ENCODE measurements around the gene GOLGA8F.
"Not testable (repeated sequence)": the region's sequence is repeated elsewhere in the genome, so short reads cannot be mapped to it uniquely, and the experiment has no call there.

The GOLGA8F gene, protein sequence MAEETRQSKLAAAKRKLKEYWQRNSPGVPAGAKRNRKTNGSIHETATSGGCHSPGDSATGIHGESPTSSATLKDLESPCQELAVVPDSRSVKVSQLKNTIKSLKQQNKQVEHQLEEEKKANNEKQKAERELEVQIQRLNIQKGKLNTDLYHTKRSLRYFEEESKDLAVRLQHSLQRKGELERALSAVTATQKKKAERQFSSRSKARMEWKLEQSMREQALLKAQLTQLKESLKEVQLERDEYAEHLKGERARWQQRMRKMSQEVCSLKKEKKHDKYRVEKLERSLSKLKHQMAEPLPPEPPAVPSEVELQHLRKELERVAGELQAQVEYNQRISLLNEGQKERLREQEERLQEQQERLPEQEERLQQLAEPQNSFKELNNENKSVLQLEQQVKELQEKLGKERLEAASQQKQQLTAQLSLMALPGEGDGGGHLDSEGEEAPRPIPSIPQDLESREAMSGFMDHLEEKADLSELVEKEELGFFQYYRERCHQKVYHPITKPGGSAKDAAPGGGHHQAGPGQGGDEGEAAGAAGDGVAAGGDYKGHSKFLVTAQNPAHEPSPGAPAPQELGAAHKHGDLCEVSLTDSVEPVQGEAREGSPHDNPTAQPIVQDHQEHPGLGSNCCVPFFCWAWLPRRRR

DNA sequence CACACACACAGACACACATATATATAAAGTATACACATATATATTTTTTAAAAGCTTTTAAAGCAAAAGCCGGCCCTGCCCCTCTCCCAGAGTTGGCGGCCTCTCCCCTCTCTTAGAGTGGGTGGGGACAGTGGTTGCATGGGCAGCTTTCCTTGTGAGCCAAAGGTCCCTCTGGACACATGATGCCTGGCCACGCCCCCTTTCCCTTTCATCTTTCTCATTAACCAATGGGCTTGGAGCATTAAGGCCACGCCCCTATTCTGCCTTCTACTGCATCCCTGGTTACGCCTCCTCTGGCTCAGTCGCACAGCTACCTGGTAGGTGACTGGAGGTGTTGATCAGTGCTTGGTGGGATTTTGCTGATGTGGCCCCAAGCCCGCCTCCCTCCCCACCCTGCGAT is at the start of gene GOLGA8F:
Gene GOLGA8F (plus strand): TSS at position 301 of the 400 bp plus-strand sequence. CDS start 98 bp downstream, at position 399.
- DNase-seq (ENCODE audit: low read depth), result not testable (repeated sequence)

DNA sequence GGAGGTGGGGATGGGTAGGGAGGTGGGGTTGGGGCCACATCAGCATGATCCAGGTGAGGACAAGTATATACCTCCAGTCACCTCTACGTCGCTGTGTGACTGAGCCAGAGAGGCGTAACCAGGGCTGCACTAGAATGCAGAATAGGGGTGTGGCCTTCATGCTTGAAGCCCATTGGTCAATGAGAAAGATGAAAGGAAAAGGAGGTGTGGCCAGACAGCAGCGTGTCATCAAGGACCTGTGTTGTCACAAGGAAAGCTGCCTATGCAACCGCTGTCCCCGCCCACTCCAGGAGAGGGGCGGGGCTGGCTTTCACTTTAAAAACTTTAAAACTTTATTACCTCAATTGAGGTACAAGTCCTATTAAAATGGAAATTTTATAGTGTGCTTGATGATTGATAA is 20.5 kb upstream of the GOLGA8F start, which contains the start of gene GOLGA6L24:
Gene GOLGA6L24 (minus strand): TSS at position 101 of the 400 bp plus-strand sequence. CDS start 61 bp downstream, at position 40.
- DNase-seq (ENCODE audit: low read depth), result not testable (repeated sequence)

DNA sequence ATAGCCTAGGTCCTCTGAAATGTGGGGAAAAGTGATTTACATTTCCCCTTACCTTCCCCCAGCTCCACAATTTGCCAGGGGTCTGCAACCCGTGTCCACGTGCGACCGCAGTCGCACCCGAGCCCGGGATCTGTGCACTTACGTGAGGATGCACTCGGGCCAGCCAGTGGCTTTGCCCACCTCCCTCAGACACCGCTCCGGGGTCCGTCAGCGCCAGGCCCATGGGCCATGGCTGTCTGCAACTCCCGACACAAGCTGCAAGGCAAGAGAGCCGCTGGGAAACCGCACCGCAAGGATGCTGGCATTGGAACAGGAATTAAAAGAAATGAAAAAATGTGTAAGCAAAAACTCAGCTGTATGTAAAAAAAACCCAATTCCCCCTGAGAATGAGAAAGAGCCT is 13.0 kb upstream of the GOLGA8F start:
- not testable (repeated sequence) for DNase-seq (ENCODE audit: low read depth)

DNA sequence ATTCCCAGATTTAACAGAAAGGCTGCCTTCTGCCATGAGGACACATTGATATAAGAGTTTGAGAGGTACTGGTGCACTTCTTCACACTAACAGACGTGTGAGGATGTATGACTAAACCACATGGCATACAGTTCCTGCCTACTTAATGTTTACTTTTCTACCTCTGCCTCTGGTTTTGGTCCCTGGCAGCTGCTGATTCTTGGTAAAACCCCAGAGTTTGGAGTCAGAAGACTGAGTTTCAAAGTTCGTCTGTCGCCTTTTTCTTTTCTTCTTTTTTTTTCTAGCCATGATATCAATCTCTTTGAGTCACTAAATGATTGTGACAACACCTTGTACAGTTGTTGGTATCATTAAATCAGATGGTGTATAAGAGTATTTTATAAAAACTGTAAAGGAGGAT is 1.6 kb downstream of the GOLGA8F start:
- DNase-seq (ENCODE audit: low read depth), result not testable (repeated sequence)

DNA sequence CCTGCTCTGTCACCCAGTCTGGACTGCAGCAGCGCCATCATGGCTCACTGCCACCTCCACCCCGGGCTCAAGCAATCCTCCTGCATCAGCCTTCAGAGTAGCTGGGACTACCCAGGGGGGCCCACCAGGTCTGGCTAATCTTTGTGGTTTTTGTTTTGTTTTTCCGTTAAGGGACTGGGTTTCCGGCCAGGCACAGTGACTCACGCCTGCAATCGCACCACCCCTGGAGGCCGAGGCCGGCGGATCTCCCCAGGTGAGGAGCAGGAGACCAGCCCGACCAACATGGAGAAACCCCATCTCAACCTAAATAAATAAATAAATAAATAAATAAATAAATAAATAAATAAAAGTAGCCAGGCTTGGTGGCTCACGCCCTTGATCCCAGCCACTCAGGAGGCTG is 17.6 kb downstream of the GOLGA8F start:
- not testable (repeated sequence) for DNase-seq (ENCODE audit: low read depth)

DNA sequence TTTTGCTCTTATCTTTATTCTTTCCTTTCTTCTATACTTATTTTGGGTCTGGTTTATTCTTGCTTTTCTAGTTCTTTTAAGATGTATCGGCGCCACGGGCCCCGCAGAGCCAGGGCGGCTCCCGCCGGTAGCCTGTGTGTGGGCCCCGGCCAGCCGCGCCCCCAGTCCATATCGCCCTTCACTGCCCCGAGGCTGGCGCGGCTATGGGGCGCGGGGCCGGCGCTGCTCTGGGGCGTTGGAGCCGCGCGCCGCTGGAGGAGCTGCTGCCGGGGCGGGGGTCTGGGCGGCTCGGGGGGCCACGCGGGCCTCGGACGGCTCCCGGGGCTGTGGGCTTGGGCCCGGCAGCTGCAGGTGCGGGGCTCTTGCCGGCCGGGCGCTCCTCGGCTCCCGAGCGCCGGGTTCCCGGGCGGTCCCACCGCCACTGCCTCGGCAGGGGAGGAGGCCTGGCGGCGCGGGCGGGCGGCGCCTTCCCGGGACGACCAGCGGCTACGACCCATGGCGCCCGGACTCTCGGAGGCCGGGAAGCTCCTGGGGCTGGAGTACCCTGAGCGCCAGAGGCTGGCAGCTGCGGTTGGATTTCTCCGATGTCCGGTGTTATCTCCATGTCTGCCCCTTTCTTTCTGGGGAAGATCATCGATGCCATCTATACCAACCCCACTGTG is 24.4 kb downstream of the GOLGA8F start:
- not testable (repeated sequence) for DNase-seq (ENCODE audit: low read depth)

DNA sequence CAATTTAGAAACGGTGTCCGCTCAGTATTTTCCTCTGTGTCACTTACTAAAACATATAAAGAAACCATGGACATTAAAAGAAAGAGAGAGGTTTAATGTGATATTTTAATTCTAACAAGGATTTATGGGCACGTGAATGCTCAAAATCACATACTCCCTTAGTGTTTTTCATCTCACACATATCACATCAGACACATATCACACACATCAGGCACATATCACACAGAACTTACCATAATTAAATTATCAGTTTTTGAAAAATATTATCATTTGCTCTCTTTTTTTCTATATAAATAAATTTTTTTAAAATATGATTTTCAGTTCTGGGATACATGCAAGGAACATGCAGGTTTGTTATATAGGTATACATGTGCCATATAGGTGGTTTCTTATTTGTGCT is 42.0 kb downstream of the GOLGA8F start:
- not testable (repeated sequence) for DNase-seq (ENCODE audit: low read depth)

DNA sequence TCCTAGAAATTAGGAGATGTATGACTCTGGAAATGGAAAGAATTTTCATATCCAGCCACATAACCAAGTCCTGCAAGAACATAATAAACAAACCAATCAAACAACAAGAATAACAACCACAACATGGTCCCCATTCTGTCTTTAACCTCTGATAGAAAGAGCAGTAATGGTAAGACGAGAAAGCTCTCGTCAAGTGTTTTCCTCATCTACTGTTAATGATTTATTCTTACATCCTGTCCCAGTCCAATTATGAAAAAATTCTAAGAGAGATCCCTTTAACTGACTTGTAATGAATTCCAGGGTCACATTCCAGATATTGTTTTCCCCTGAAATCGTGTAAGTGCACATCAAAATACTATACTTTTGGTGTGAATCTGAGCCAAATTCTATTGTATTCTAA is 57.1 kb downstream of the GOLGA8F start:
- not testable (repeated sequence) for DNase-seq (ENCODE audit: low read depth)
